Natural killer cell (primary cell): Measurements from ENCODE around the gene LCNL1. TPM values are rescaled to one million over a fixed set of nuclear protein-coding genes. Genes with fewer than 3 reads are reported as not detected.

Source experiments
- ATAC-seq, 3 donors: fragments of 150-1000 bp in 2 of 3; fragments of 200-7000 bp in 1 of 3; cut with Tn5 transposase; 1 replicate in 1 of 3; 2 replicates in 2 of 3; pipeline ENCODE4 v1.10.0; 2021; ENCODE audit warnings: mild to moderate bottlenecking in 2 of 3, moderate library complexity in 2 of 3
- DNase-seq, 2 donors: peaks; one replicate each; pipeline versions ENCODE4 v3.0.0 to v3.0.0-alpha.2; 2013 to 2021; ENCODE audit warnings: mixed read lengths in 1 of 2
- H3K27ac ChIP-seq: one replicate; pipeline ENCODE4 v1.5.1; 2013; ENCODE audit warnings: mild to moderate bottlenecking, low read length
- H3K27me3 ChIP-seq: one replicate; pipeline ENCODE4 v1.6.1; 2013; ENCODE audit warnings: low read length; ENCODE audit not compliant: control insufficient read depth, insufficient read depth
- H3K36me3 ChIP-seq: one replicate; pipeline ENCODE4 v1.6.1; 2013; ENCODE audit warnings: low read length; ENCODE audit not compliant: control insufficient read depth, insufficient read depth
- H3K4me1 ChIP-seq: one replicate; pipeline ENCODE4 v1.6.1; 2013; ENCODE audit warnings: low read length; ENCODE audit not compliant: control insufficient read depth, insufficient read depth
- H3K4me3 ChIP-seq: one replicate; pipeline ENCODE4 v1.5.1; 2013; ENCODE audit warnings: low read length
- H3K9me3 ChIP-seq: one replicate; pipeline ENCODE4 v1.6.1; 2013; ENCODE audit warnings: low read length; ENCODE audit not compliant: control insufficient read depth, insufficient read depth
- H3K27ac Mint-ChIP-seq, 2 donors: one replicate each; pipeline ENCODE4 v1.8.0; 2022; ENCODE audit warnings: mild to moderate bottlenecking in 2 of 2, mixed read lengths in 2 of 2, moderate library complexity in 1 of 2
- H3K27me3 Mint-ChIP-seq, 2 donors: one replicate each; pipeline ENCODE4 v1.8.0; 2022; ENCODE audit warnings: low read depth in 2 of 2, mixed read lengths in 2 of 2
- H3K36me3 Mint-ChIP-seq: one replicate; pipeline ENCODE4 v1.8.0; 2022; ENCODE audit warnings: mixed read lengths
- H3K4me1 Mint-ChIP-seq, 2 donors: one replicate each; pipeline ENCODE4 v1.8.0; 2022; ENCODE audit warnings: mixed read lengths in 2 of 2
- H3K4me3 Mint-ChIP-seq: one replicate; pipeline ENCODE4 v1.8.0; 2022; ENCODE audit warnings: mild to moderate bottlenecking, moderate library complexity, mixed read lengths
- H3K9me3 Mint-ChIP-seq, 2 donors: one replicate each; pipeline ENCODE4 v1.8.0; 2022; ENCODE audit warnings: mixed read lengths in 2 of 2
- CTCF ChIP-seq: fragments of 200-600 bp; IDR thresholded peaks from one replicate; pipeline ENCODE4 v1.8.0; 2022; ENCODE audit warnings: antibody characterized with exemption
- WGBS: methylation state at CpG from one replicate; pipeline ENCODE4 v1.1.7; 2013; ENCODE audit warnings: missing lambda C conversion rate; ENCODE audit not compliant: insufficient coverage; 5-methylcytosine and 5-hydroxymethylcytosine counted together
- intact Hi-C: fragments of 100-400 bp; cut with micrococcal nuclease; formaldehyde crosslinking; loops from one replicate; pipeline ENCODE4 v1.14.2; 2022
- total RNA-seq, 4 donors: library from RNA; stranded (reverse); fragments of 120-200 nt in 1 of 4; gene quantifications; one replicate each; pipeline versions ENCODE4 v1.2.3 to v1.2.4, GENCODE V29; 2013 to 2022

Gene LCNL1
- total RNA-seq, 3 donors from 2014 or later (not counting 1 experiment from before 2014, with no cell fraction given): 4.9 to 8.4 (median 8.2) TPM

- Histone ChIP-seq H3K4me1 (peaks cover 76% of the 10 kb centered on the region), H3K27ac (peak within 1 kb of the TSS; percentile 73), H3K9me3 (no peaks in the 10 kb centered on the region), H3K36me3 (peaks cover 1% of the 10 kb centered on the region), H3K27me3 (no peaks in the 10 kb centered on the region), H3K4me3 (peak within 1 kb of the TSS; percentile 68)
- Mint-ChIP-seq H3K27ac (peak within 1 kb of the TSS; percentile 88 to 91), H3K36me3 (no peaks in the 10 kb centered on the region), H3K4me3 (peak within 1 kb of the TSS; percentile 91), H3K9me3 (no peaks in the 10 kb centered on the region), H3K27me3 (no peaks in the 10 kb centered on the region), H3K4me1 (peaks cover 27 to 61% of the 10 kb centered on the region in 2 donors)
- no peak for DNase-seq
- TF ChIP-seq CTCF: no peak
- ATAC-seq: no peak
- intact Hi-C loops: no loop called here
- 6% methylated on average over 95 of the region's 95 CpGs for WGBS
Observed at GRCh38 chr9:137027369-137028262, 44.8 kb downstream of the LCNL1 start, which contains the start of gene ABCA2. TSS of gene ABCA2 (minus strand) at chr9:137028237. CDS start at chr9:137028140, 97 bp downstream.

GRCh38 chr9:137028263-137029057, 45.7 kb downstream of the LCNL1 start:
- no peaks in the 10 kb centered on the region for H3K9me3 Mint-ChIP-seq
- no peaks in the 10 kb centered on the region for H3K27me3 Mint-ChIP-seq
- Histone ChIP-seq H3K36me3 (no peaks in the 10 kb centered on the region), H3K4me1 (peaks cover 85% of the 10 kb centered on the region), H3K27ac (peak overlapping the region; percentile 73), H3K27me3 (no peaks in the 10 kb centered on the region), H3K9me3 (no peaks in the 10 kb centered on the region), H3K4me3 (peak overlapping the region; percentile 68)
- H3K4me3 Mint-ChIP-seq: peak overlapping the region; percentile 91
- no peak for TF ChIP-seq CTCF
- peak; percentile 64 to 75 (median 67) for ATAC-seq
- intact Hi-C loops: no loop called here
- peak; percentile 70 to 90 for DNase-seq
- peaks cover 32 to 67% of the 10 kb centered on the region in 2 donors for H3K4me1 Mint-ChIP-seq
- peak overlapping the region; percentile 88 to 91 for H3K27ac Mint-ChIP-seq
- no peaks in the 10 kb centered on the region for H3K36me3 Mint-ChIP-seq
- WGBS: under 1% methylated on average over 98 of the region's 98 CpGs

GRCh38 chr9:137029058-137029936, 46.5 kb downstream of the LCNL1 start:
- intact Hi-C loops: no loop called here
- Mint-ChIP-seq H3K36me3 (no peaks in the 10 kb centered on the region), H3K27me3 (no peaks in the 10 kb centered on the region), H3K4me1 (peaks cover 32 to 68% of the 10 kb centered on the region in 2 donors), H3K4me3 (peak overlapping the region; percentile 91), H3K27ac (peak overlapping the region; percentile 88 to 91), H3K9me3 (no peaks in the 10 kb centered on the region)
- Histone ChIP-seq H3K27me3 (no peaks in the 10 kb centered on the region), H3K4me1 (peaks cover 92% of the 10 kb centered on the region), H3K36me3 (no peaks in the 10 kb centered on the region), H3K9me3 (no peaks in the 10 kb centered on the region), H3K4me3 (peak overlapping the region; percentile 68), H3K27ac (peak overlapping the region; percentile 73)
- ATAC-seq (peak; percentile 43 to 67 (median 50)), DNase-seq (peak; percentile 79 to 83)
- TF ChIP-seq CTCF: peak; percentile 80
- 4% methylated on average over 17 of the region's 19 CpGs for WGBS
